GM23248 (cell line): Measurements from ENCODE around the gene ADAMTS10. TPM values are rescaled to one million over a fixed set of nuclear protein-coding genes. Genes with fewer than 3 reads are reported as not detected.
"Not testable (repeated sequence)": the region's sequence is repeated elsewhere in the genome, so short reads cannot be mapped to it uniquely, and the experiment has no call there.

ENCODE experiments used
- DNase-seq: peaks from one replicate; pipeline ENCODE4 v3.0.0-alpha.2; 2015
- H2AFZ ChIP-seq: fragments of 200-600 bp; sonication (generic); 2 replicates; pipeline ENCODE4 v1.6.1; 2016; ENCODE audit warnings: antibody characterized with exemption
- H3F3A ChIP-seq: fragments of 200-600 bp; sonication (generic); 2 replicates; pipeline ENCODE4 v1.6.1; 2016; ENCODE audit warnings: mild to moderate bottlenecking, antibody characterized with exemption, mixed run types; ENCODE audit not compliant: insufficient read depth
- H3K27ac ChIP-seq: fragments of 200-600 bp; sonication (generic); 2 replicates; pipeline ENCODE4 v1.5.1; 2016; ENCODE audit warnings: mild to moderate bottlenecking
- H3K27me3 ChIP-seq: fragments of 200-600 bp; sonication (generic); replicated peaks from 2 replicates; pipeline ENCODE4 v1.6.1; 2016; ENCODE audit warnings: mild to moderate bottlenecking; ENCODE audit not compliant: insufficient read depth
- H3K36me3 ChIP-seq: fragments of 200-600 bp; sonication (generic); 2 replicates; pipeline ENCODE4 v1.6.1; 2016; ENCODE audit warnings: low read depth, mild to moderate bottlenecking
- H3K4me1 ChIP-seq: fragments of 200-600 bp; sonication (generic); 2 replicates; pipeline ENCODE4 v1.6.1; 2016; ENCODE audit warnings: mild to moderate bottlenecking; ENCODE audit not compliant: insufficient read depth
- H3K4me2 ChIP-seq: fragments of 200-600 bp; sonication (generic); one replicate; pipeline ENCODE4 v1.6.1; 2016; ENCODE audit warnings: mild to moderate bottlenecking; ENCODE audit not compliant: unreplicated experiment
- H3K4me3 ChIP-seq: fragments of 200-600 bp; sonication (generic); 2 replicates; pipeline ENCODE4 v1.5.1; 2016; ENCODE audit warnings: mild to moderate bottlenecking
- H3K79me2 ChIP-seq: fragments of 200-600 bp; sonication (generic); 2 replicates; pipeline ENCODE4 v1.6.1; 2016; ENCODE audit warnings: mild to moderate bottlenecking; ENCODE audit not compliant: insufficient read depth
- H3K9ac ChIP-seq: fragments of 200-600 bp; sonication (generic); 2 replicates; pipeline ENCODE4 v1.6.1; 2016; ENCODE audit warnings: mild to moderate bottlenecking
- H3K9me2 ChIP-seq: fragments of 200-600 bp; sonication (generic); 2 replicates; pipeline ENCODE4 v1.6.1; 2016; ENCODE audit warnings: mixed run types, mild to moderate bottlenecking, moderate library complexity; ENCODE audit not compliant: insufficient read depth
- H3K9me3 ChIP-seq: fragments of 200-600 bp; sonication (generic); one replicate; pipeline ENCODE4 v1.6.1; 2017; ENCODE audit warnings: low read depth
- H4K20me1 ChIP-seq: fragments of 200-600 bp; sonication (generic); 2 replicates; pipeline ENCODE4 v1.6.0; 2016; ENCODE audit not compliant: insufficient read depth
- EZH2 ChIP-seq: fragments of 200-600 bp; sonication (generic); IDR thresholded peaks from 2 replicates; pipeline ENCODE4 v1.6.1; 2018; ENCODE audit warnings: antibody characterized with exemption, mild to moderate bottlenecking; ENCODE audit not compliant: insufficient read depth, poor library complexity, severe bottlenecking
- EZH2phosphoT487 ChIP-seq: fragments of 200-600 bp; sonication (generic); IDR thresholded peaks from 2 replicates; pipeline ENCODE4 v1.6.1; 2018; ENCODE audit warnings: antibody characterized with exemption, moderate library complexity, mild to moderate bottlenecking, low read depth; ENCODE audit not compliant: insufficient read depth
- WGBS, 2 experiments: methylation state at CpG; one replicate each; pipeline ENCODE4 v1.1.6; 2015 to 2017; ENCODE audit warnings: low lambda C conversion rate in 2 of 2, low coverage in 1 of 2; ENCODE audit errors: missing lambda C conversion rate in 2 of 2; 5-methylcytosine and 5-hydroxymethylcytosine counted together
- in situ Hi-C: fragments of 300-500 bp; cut with MboI; formaldehyde crosslinking; loops from 2 replicates; pipeline ENCODE4 v1.15.0; 2020
- polyA plus RNA-seq: library from polyadenylated mRNA; unstranded; fragments of >200 nt; fragmentation: Nextera tagmentation; extraction: Ambion mirVana; gene quantifications from 2 replicates; pipeline ENCODE4 v1.2.1, GENCODE V29; 2016
- total RNA-seq: library from RNA; depleted of rRNA; stranded (reverse); fragments of >200 nt; shearing (Covaris generic); gene quantifications from 2 replicates; pipeline ENCODE4 v1.2.3, GENCODE V29; 2014

Gene ADAMTS10
- total and polyA plus RNA-seq, 2 experiments from 2014 or later = 4.3 to 12.2 TPM

GRCh38 chr19:8618751-8619150, 8.2 kb upstream of the ADAMTS10 start:
- in situ Hi-C loops = no loop called here
- no peaks in the 10 kb centered on the region for H3K79me2 ChIP-seq
- 61 to 62% methylated on average over 8 of the region's 8 CpGs for WGBS, 2 experiments
- no peak overlapping the region for H3K4me3 ChIP-seq
- H3K36me3 ChIP-seq = no peaks in the 10 kb centered on the region
- no peak for DNase-seq
- no peak for TF ChIP-seq EZH2phosphoT487
- no peak for TF ChIP-seq EZH2
- no peak overlapping the region for H3K4me2 ChIP-seq
- H3K9ac ChIP-seq = no peak overlapping the region
- H3K9me3 ChIP-seq = no peaks in the 10 kb centered on the region
- no peaks in the 10 kb centered on the region for H3K4me1 ChIP-seq
- H3K27ac ChIP-seq = no peak overlapping the region
- H3K27me3 ChIP-seq = no peaks in the 10 kb centered on the region
- peaks cover 9% of the 10 kb centered on the region; the same call in 1 of the 2 replicates for H3F3A ChIP-seq
- H3K9me2 ChIP-seq = no peaks in the 10 kb centered on the region
- H4K20me1 ChIP-seq = no peaks in the 10 kb centered on the region
- no peak overlapping the region for H2AFZ ChIP-seq

GRCh38 chr19:8617984-8618383, 7.5 kb upstream of the ADAMTS10 start:
- Histone ChIP-seq H3K27ac (no peak overlapping the region), H3K27me3 (no peaks in the 10 kb centered on the region), H3K79me2 (no peaks in the 10 kb centered on the region), H2AFZ (no peak overlapping the region), H4K20me1 (no peaks in the 10 kb centered on the region), H3K9ac (no peak overlapping the region), H3K4me1 (no peaks in the 10 kb centered on the region), H3K4me2 (no peak overlapping the region), H3K9me3 (no peaks in the 10 kb centered on the region), H3F3A (peaks cover 9% of the 10 kb centered on the region; the same call in 1 of the 2 replicates), H3K4me3 (no peak overlapping the region), H3K36me3 (no peaks in the 10 kb centered on the region), H3K9me2 (no peaks in the 10 kb centered on the region)
- in situ Hi-C loops = no loop called here
- 61 to 67% methylated on average over 4 of the region's 4 CpGs for WGBS, 2 experiments
- no peak for DNase-seq
- no peak for TF ChIP-seq EZH2phosphoT487
- TF ChIP-seq EZH2 = no peak

GRCh38 chr19:8617325-8617724, 6.8 kb upstream of the ADAMTS10 start:
- H3K27me3 ChIP-seq, H3K9me3 ChIP-seq, H2AFZ ChIP-seq, H3K36me3 ChIP-seq, H3K9ac ChIP-seq, H3K4me1 ChIP-seq, in situ Hi-C loops, H4K20me1 ChIP-seq, H3K4me3 ChIP-seq, H3K79me2 ChIP-seq, H3K9me2 ChIP-seq, H3K27ac ChIP-seq, DNase-seq, H3F3A ChIP-seq, H3K4me2 ChIP-seq: not testable (repeated sequence)
- WGBS, 2 experiments = 78 to 83% methylated on average over 14 to 15 of the region's 15 CpGs

- DNase-seq = no peak
- no peak overlapping the region for H2AFZ ChIP-seq
- no peak overlapping the region for H3K27ac ChIP-seq
- no peak overlapping the region for H3K9ac ChIP-seq
- in situ Hi-C loops = no loop called here
- H3F3A ChIP-seq = peaks cover 9% of the 10 kb centered on the region; the same call in 1 of the 2 replicates
- H4K20me1 ChIP-seq = no peaks in the 10 kb centered on the region
- H3K36me3 ChIP-seq = no peaks in the 10 kb centered on the region
- no peaks in the 10 kb centered on the region for H3K4me1 ChIP-seq
- H3K9me3 ChIP-seq = no peaks in the 10 kb centered on the region
- no peak overlapping the region for H3K4me2 ChIP-seq
- no peak overlapping the region for H3K4me3 ChIP-seq
- 60 to 70% methylated on average over 6 of the region's 6 CpGs for WGBS, 2 experiments
- H3K27me3 ChIP-seq = no peaks in the 10 kb centered on the region
- H3K79me2 ChIP-seq = no peaks in the 10 kb centered on the region
- H3K9me2 ChIP-seq = no peaks in the 10 kb centered on the region
- TF ChIP-seq EZH2phosphoT487 (no peak), EZH2 (no peak)
These were observed 6.3 kb upstream of the ADAMTS10 start for GRCh38 chr19:8616861-8617260.
